Progenitor cell of endocrine pancreas (in vitro differentiated cells): Measurements from ENCODE around the gene ADAMTS6. TPM values are rescaled to one million over a fixed set of nuclear protein-coding genes. Genes with fewer than 3 reads are reported as not detected.

Experiments
- DNase-seq: peaks from one replicate; pipeline ENCODE4 v3.0.0; 2021; ENCODE audit warnings: low spot score; ENCODE audit not compliant: unreplicated experiment
- H3K27ac Mint-ChIP-seq: 2 replicates; pipeline ENCODE4 v1.8.0; 2021; ENCODE audit warnings: mild to moderate bottlenecking, moderate library complexity, mixed read lengths
- H3K27me3 Mint-ChIP-seq: 2 replicates; pipeline ENCODE4 v1.8.0; 2021; ENCODE audit warnings: mixed read lengths
- H3K36me3 Mint-ChIP-seq: 2 replicates; pipeline ENCODE4 v1.8.0; 2022; ENCODE audit warnings: mixed read lengths; ENCODE audit not compliant: insufficient read depth
- H3K4me1 Mint-ChIP-seq: 2 replicates; pipeline ENCODE4 v1.8.0; 2021; ENCODE audit warnings: low read depth, mixed read lengths
- H3K4me3 Mint-ChIP-seq: 2 replicates; pipeline ENCODE4 v1.8.0; 2021; ENCODE audit warnings: low read depth, mild to moderate bottlenecking, moderate library complexity, mixed read lengths
- H3K9me3 Mint-ChIP-seq: 2 replicates; pipeline ENCODE4 v1.8.0; 2021; ENCODE audit warnings: low read depth, mixed read lengths
- CTCF ChIP-seq: fragments of 200-600 bp; sonication (generic); IDR thresholded peaks from one replicate; pipeline ENCODE4 v1.5.0; 2021; ENCODE audit warnings: antibody characterized with exemption, mild to moderate bottlenecking; ENCODE audit not compliant: unreplicated experiment
- total RNA-seq: library from RNA; stranded (reverse); gene quantifications from 2 replicates; pipeline ENCODE4 v1.2.1, GENCODE V29; 2021

The ADAMTS6 gene
- total RNA-seq, 1 donor from 2014 or later: 13.0 TPM

GRCh38 chr5:65161655-65162054 lies 320.1 kb downstream of the ADAMTS6 start:
- Mint-ChIP-seq H3K4me1 (no peaks in the 10 kb centered on the region), H3K27me3 (no peaks in the 10 kb centered on the region), H3K4me3 (no peak overlapping the region), H3K27ac (no peak overlapping the region), H3K9me3 (no peaks in the 10 kb centered on the region), H3K36me3 (peaks cover 2% of the 10 kb centered on the region)
- TF ChIP-seq CTCF: no peak
- no peak for DNase-seq

GRCh38 chr5:65157906-65158603 lies 323.7 kb downstream of the ADAMTS6 start:
- Mint-ChIP-seq H3K9me3 (no peaks in the 10 kb centered on the region), H3K4me3 (no peak overlapping the region), H3K36me3 (no peaks in the 10 kb centered on the region)

GRCh38 chr5:65156933-65157332 lies 324.8 kb downstream of the ADAMTS6 start:
- H3K27me3 Mint-ChIP-seq: no peaks in the 10 kb centered on the region
- H3K9me3 Mint-ChIP-seq: no peaks in the 10 kb centered on the region
- DNase-seq: no peak
- no peaks in the 10 kb centered on the region for H3K36me3 Mint-ChIP-seq
- no peaks in the 10 kb centered on the region for H3K4me1 Mint-ChIP-seq
- no peak overlapping the region for H3K4me3 Mint-ChIP-seq
- no peak overlapping the region for H3K27ac Mint-ChIP-seq
- TF ChIP-seq CTCF: no peak

More at GRCh38 chr5:65157906-65158603, 323.7 kb downstream of the ADAMTS6 start:
- TF ChIP-seq CTCF: no peak
- no peaks in the 10 kb centered on the region for H3K4me1 Mint-ChIP-seq
- no peak for DNase-seq
- no peaks in the 10 kb centered on the region for H3K27me3 Mint-ChIP-seq
- H3K27ac Mint-ChIP-seq: no peak overlapping the region

GRCh38 chr5:65152131-65152530 lies 329.6 kb downstream of the ADAMTS6 start:
- H3K36me3 Mint-ChIP-seq: peaks cover 1% of the 10 kb centered on the region
- H3K4me3 Mint-ChIP-seq: no peak overlapping the region
- no peak overlapping the region for H3K27ac Mint-ChIP-seq
- no peak for TF ChIP-seq CTCF
- H3K27me3 Mint-ChIP-seq: no peaks in the 10 kb centered on the region
- H3K9me3 Mint-ChIP-seq: no peaks in the 10 kb centered on the region
- DNase-seq: no peak
- no peaks in the 10 kb centered on the region for H3K4me1 Mint-ChIP-seq

GRCh38 chr5:65151614-65152013 lies 330.1 kb downstream of the ADAMTS6 start:
- Mint-ChIP-seq H3K27me3 (no peaks in the 10 kb centered on the region), H3K4me1 (no peaks in the 10 kb centered on the region), H3K36me3 (peaks cover 1% of the 10 kb centered on the region), H3K4me3 (no peak overlapping the region), H3K27ac (no peak overlapping the region), H3K9me3 (no peaks in the 10 kb centered on the region)
- no peak for DNase-seq
- TF ChIP-seq CTCF: no peak
